VCaP (cell line): ENCODE data around the gene SP1.
A peak's percentile ranks its signal among the peaks of the same experiment; 100 is the strongest.

Source experiments
- H3K27ac ChIP-seq: fragments of 450-650 bp; 2 replicates; pipeline ENCODE4 v1.5.1; 2017
- TF ChIP-seq, protein P1 (sequence below): fragments of 450-650 bp; conservative IDR thresholded peaks from 2 replicates; pipeline ENCODE4 v1.5.1; 2017; ENCODE audit warnings: mild to moderate bottlenecking, moderate library complexity

SP1 gene

DNA sequence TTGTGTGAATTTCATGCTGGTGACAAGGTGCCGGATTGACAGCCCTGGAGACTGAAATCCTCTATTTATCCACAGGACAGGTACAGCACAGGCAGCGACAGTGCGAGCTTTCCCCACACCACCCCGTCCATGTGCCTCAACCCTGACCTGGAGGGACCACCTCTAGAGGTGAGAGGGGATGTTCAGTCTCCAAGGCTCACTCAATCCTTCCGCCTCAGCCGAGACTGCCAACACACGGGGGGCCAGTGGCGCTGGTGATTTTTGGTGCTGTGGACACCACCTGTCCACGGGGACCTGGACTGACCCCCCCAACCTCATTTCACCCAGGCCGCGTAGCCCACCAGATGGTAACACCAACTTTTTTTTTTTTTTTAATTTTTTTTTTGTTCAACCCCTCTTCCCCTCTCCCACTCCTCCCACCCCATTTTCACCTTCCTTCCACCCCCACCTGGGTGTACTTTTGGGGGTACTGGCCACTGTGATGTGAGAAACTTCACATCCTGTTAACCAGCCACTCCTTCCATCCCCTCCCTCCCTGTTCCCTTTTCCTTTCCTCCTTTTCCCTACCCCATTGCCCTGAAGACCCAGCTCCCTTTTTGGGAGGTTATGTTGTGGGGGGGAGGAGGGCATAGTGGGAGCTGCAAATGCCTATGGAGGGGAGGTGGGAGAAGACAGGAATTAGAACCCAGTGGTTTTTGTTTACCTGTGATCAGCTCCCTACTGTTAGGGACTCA is 84.9 kb downstream of the SP1 start:
- TF ChIP-seq, protein P1, sequence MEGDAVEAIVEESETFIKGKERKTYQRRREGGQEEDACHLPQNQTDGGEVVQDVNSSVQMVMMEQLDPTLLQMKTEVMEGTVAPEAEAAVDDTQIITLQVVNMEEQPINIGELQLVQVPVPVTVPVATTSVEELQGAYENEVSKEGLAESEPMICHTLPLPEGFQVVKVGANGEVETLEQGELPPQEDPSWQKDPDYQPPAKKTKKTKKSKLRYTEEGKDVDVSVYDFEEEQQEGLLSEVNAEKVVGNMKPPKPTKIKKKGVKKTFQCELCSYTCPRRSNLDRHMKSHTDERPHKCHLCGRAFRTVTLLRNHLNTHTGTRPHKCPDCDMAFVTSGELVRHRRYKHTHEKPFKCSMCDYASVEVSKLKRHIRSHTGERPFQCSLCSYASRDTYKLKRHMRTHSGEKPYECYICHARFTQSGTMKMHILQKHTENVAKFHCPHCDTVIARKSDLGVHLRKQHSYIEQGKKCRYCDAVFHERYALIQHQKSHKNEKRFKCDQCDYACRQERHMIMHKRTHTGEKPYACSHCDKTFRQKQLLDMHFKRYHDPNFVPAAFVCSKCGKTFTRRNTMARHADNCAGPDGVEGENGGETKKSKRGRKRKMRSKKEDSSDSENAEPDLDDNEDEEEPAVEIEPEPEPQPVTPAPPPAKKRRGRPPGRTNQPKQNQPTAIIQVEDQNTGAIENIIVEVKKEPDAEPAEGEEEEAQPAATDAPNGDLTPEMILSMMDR: no peak
- peak overlapping the region; percentile 23; the same call in 1 of the 2 replicates for H3K27ac ChIP-seq

DNA sequence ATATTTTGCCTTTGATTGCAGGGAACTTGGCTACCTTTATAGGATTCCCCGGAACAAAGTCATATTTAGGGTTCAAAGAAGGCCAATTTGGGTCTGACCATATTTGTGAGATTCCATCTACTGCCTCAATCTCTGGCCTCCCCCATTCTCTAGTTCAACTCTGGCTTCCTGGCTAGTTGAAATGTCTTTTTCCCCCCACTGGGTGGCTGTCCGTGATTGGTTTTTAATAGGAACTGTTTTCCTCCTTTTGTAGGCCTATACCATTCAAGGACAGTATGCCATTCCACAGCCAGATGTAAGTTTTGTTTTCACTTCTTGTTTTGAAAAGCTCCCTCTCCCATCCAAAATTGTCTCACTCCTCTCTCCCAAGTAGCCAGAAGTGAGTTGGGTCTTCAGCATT is 85.7 kb downstream of the SP1 start:
- peak overlapping the region; percentile 80; the same call in 1 of the 2 replicates for H3K27ac ChIP-seq
- TF ChIP-seq, protein P1: no peak
